Measurements from ENCODE around the gene SLC9A1. TPM values are rescaled to one million over a fixed set of nuclear protein-coding genes. Genes with fewer than 3 reads are reported as not detected.
A peak's percentile ranks its signal among the peaks of the same experiment; 100 is the strongest.

SLC9A1 gene
- total RNA-seq, 1 experiment from 2014 or later: 35.3 TPM

GRCh38 chr1:27087371-27088220 lies 67.3 kb downstream of the SLC9A1 start:
- no peak overlapping the region for H3K9ac ChIP-seq (ENCODE audit: low read length)
- H3K36me3 ChIP-seq (ENCODE audit: insufficient read depth, low read length): no peaks in the 10 kb centered on the region
- no peak overlapping the region for H3K4me2 ChIP-seq (ENCODE audit: low read depth, low read length, poor library complexity, severe bottlenecking)
- H3K9me2 ChIP-seq (replicated peaks; ENCODE audit: insufficient read depth, low read length): no peaks in the 10 kb centered on the region
- H3K79me2 ChIP-seq (ENCODE audit: low read length): no peaks in the 10 kb centered on the region
- no peaks in the 10 kb centered on the region for H3K9me3 ChIP-seq (ENCODE audit: low read length)
- H2AFZ ChIP-seq (ENCODE audit: low read length): no peak overlapping the region
- H3K27me3 ChIP-seq (ENCODE audit: low read length): no peaks in the 10 kb centered on the region
- H3K4me3 ChIP-seq (ENCODE audit: low read length): no peak overlapping the region
- H3K27ac ChIP-seq (ENCODE audit: low read length): no peak overlapping the region
- no peaks in the 10 kb centered on the region for H3K4me1 ChIP-seq (ENCODE audit: low read length)
- peak; percentile 27 for DNase-seq
- H4K20me1 ChIP-seq (ENCODE audit: insufficient read depth, low read depth, low read length): no peaks in the 10 kb centered on the region

GRCh38 chr1:27086628-27087027 lies 68.3 kb downstream of the SLC9A1 start:
- no peak overlapping the region for H3K27ac ChIP-seq (ENCODE audit: low read length)
- H3K4me1 ChIP-seq (ENCODE audit: low read length): no peaks in the 10 kb centered on the region
- H3K4me3 ChIP-seq (ENCODE audit: low read length): no peak overlapping the region
- H3K9ac ChIP-seq (ENCODE audit: low read length): no peak overlapping the region
- H2AFZ ChIP-seq (ENCODE audit: low read length): no peak overlapping the region
- no peaks in the 10 kb centered on the region for H3K9me3 ChIP-seq (ENCODE audit: low read length)
- no peaks in the 10 kb centered on the region for H3K79me2 ChIP-seq (ENCODE audit: low read length)
- no peaks in the 10 kb centered on the region for H3K36me3 ChIP-seq (ENCODE audit: insufficient read depth, low read length)
- no peaks in the 10 kb centered on the region for H3K9me2 ChIP-seq (replicated peaks; ENCODE audit: insufficient read depth, low read length)
- H4K20me1 ChIP-seq (ENCODE audit: insufficient read depth, low read depth, low read length): no peaks in the 10 kb centered on the region
- no peak overlapping the region for H3K4me2 ChIP-seq (ENCODE audit: low read depth, low read length, poor library complexity, severe bottlenecking)
- no peaks in the 10 kb centered on the region for H3K27me3 ChIP-seq (ENCODE audit: low read length)
- DNase-seq: no peak

GRCh38 chr1:27086026-27086425 lies 68.9 kb downstream of the SLC9A1 start:
- Histone ChIP-seq H3K36me3 (ENCODE audit: insufficient read depth, low read length) (no peaks in the 10 kb centered on the region), H3K27ac (ENCODE audit: low read length) (no peak overlapping the region), H3K9ac (ENCODE audit: low read length) (no peak overlapping the region), H4K20me1 (ENCODE audit: insufficient read depth, low read depth, low read length) (no peaks in the 10 kb centered on the region), H2AFZ (ENCODE audit: low read length) (no peak overlapping the region), H3K9me2 (replicated peaks; ENCODE audit: insufficient read depth, low read length) (no peaks in the 10 kb centered on the region), H3K4me1 (ENCODE audit: low read length) (no peaks in the 10 kb centered on the region), H3K9me3 (ENCODE audit: low read length) (no peaks in the 10 kb centered on the region), H3K27me3 (ENCODE audit: low read length) (no peaks in the 10 kb centered on the region), H3K4me3 (ENCODE audit: low read length) (no peak overlapping the region), H3K79me2 (ENCODE audit: low read length) (no peaks in the 10 kb centered on the region), H3K4me2 (ENCODE audit: low read depth, low read length, poor library complexity, severe bottlenecking) (no peak overlapping the region)
- no peak for DNase-seq

GRCh38 chr1:27084107-27084506 lies 70.8 kb downstream of the SLC9A1 start:
- Histone ChIP-seq H3K4me2 (ENCODE audit: low read depth, low read length, poor library complexity, severe bottlenecking) (no peak overlapping the region), H3K4me1 (ENCODE audit: low read length) (no peaks in the 10 kb centered on the region), H3K9me2 (replicated peaks; ENCODE audit: insufficient read depth, low read length) (no peaks in the 10 kb centered on the region), H4K20me1 (ENCODE audit: insufficient read depth, low read depth, low read length) (no peaks in the 10 kb centered on the region), H3K27ac (ENCODE audit: low read length) (no peak overlapping the region), H3K4me3 (ENCODE audit: low read length) (no peak overlapping the region), H3K9ac (ENCODE audit: low read length) (no peak overlapping the region), H3K36me3 (ENCODE audit: insufficient read depth, low read length) (no peaks in the 10 kb centered on the region), H3K79me2 (ENCODE audit: low read length) (no peaks in the 10 kb centered on the region), H3K9me3 (ENCODE audit: low read length) (no peaks in the 10 kb centered on the region), H2AFZ (ENCODE audit: low read length) (no peak overlapping the region), H3K27me3 (ENCODE audit: low read length) (no peaks in the 10 kb centered on the region)
- DNase-seq: no peak

- Histone ChIP-seq H3K9ac (ENCODE audit: low read length) (no peak overlapping the region), H3K4me2 (ENCODE audit: low read depth, low read length, poor library complexity, severe bottlenecking) (no peak overlapping the region), H2AFZ (ENCODE audit: low read length) (no peak overlapping the region), H3K4me1 (ENCODE audit: low read length) (no peaks in the 10 kb centered on the region), H4K20me1 (ENCODE audit: insufficient read depth, low read depth, low read length) (no peaks in the 10 kb centered on the region), H3K9me2 (replicated peaks; ENCODE audit: insufficient read depth, low read length) (no peaks in the 10 kb centered on the region), H3K9me3 (ENCODE audit: low read length) (no peaks in the 10 kb centered on the region), H3K27me3 (ENCODE audit: low read length) (no peaks in the 10 kb centered on the region), H3K36me3 (ENCODE audit: insufficient read depth, low read length) (no peaks in the 10 kb centered on the region), H3K79me2 (ENCODE audit: low read length) (no peaks in the 10 kb centered on the region), H3K4me3 (ENCODE audit: low read length) (no peak overlapping the region), H3K27ac (ENCODE audit: low read length) (no peak overlapping the region)
- no peak for DNase-seq
Measured at GRCh38 chr1:27077968-27078367, 77.0 kb downstream of the SLC9A1 start.

- H3K9me2 ChIP-seq (replicated peaks; ENCODE audit: insufficient read depth, low read length): no peaks in the 10 kb centered on the region
- DNase-seq: no peak
- no peaks in the 10 kb centered on the region for H3K27me3 ChIP-seq (ENCODE audit: low read length)
- H2AFZ ChIP-seq (ENCODE audit: low read length): no peak overlapping the region
- H3K4me1 ChIP-seq (ENCODE audit: low read length): no peaks in the 10 kb centered on the region
- H4K20me1 ChIP-seq (ENCODE audit: insufficient read depth, low read depth, low read length): no peaks in the 10 kb centered on the region
- no peak overlapping the region for H3K9ac ChIP-seq (ENCODE audit: low read length)
- no peaks in the 10 kb centered on the region for H3K9me3 ChIP-seq (ENCODE audit: low read length)
- H3K27ac ChIP-seq (ENCODE audit: low read length): no peak overlapping the region
- H3K4me2 ChIP-seq (ENCODE audit: low read depth, low read length, poor library complexity, severe bottlenecking): no peak overlapping the region
- H3K79me2 ChIP-seq (ENCODE audit: low read length): no peaks in the 10 kb centered on the region
- no peak overlapping the region for H3K4me3 ChIP-seq (ENCODE audit: low read length)
- no peaks in the 10 kb centered on the region for H3K36me3 ChIP-seq (ENCODE audit: insufficient read depth, low read length)
Measured at GRCh38 chr1:27076803-27077202, 78.1 kb downstream of the SLC9A1 start.

- Histone ChIP-seq H4K20me1 (ENCODE audit: insufficient read depth, low read depth, low read length) (no peaks in the 10 kb centered on the region), H3K9me3 (ENCODE audit: low read length) (no peaks in the 10 kb centered on the region), H3K27me3 (ENCODE audit: low read length) (no peaks in the 10 kb centered on the region), H3K9ac (ENCODE audit: low read length) (no peak overlapping the region), H3K9me2 (replicated peaks; ENCODE audit: insufficient read depth, low read length) (no peaks in the 10 kb centered on the region), H3K4me2 (ENCODE audit: low read depth, low read length, poor library complexity, severe bottlenecking) (no peak overlapping the region), H3K4me1 (ENCODE audit: low read length) (no peaks in the 10 kb centered on the region), H2AFZ (ENCODE audit: low read length) (no peak overlapping the region), H3K27ac (ENCODE audit: low read length) (no peak overlapping the region), H3K36me3 (ENCODE audit: insufficient read depth, low read length) (no peaks in the 10 kb centered on the region), H3K4me3 (ENCODE audit: low read length) (no peak overlapping the region), H3K79me2 (ENCODE audit: low read length) (no peaks in the 10 kb centered on the region)
- no peak for DNase-seq
Measured at GRCh38 chr1:27074175-27074780, 80.6 kb downstream of the SLC9A1 start.

GRCh38 chr1:27071049-27071416 lies 83.9 kb downstream of the SLC9A1 start:
- no peaks in the 10 kb centered on the region for H3K36me3 ChIP-seq (ENCODE audit: insufficient read depth, low read length)
- H4K20me1 ChIP-seq (ENCODE audit: insufficient read depth, low read depth, low read length): no peaks in the 10 kb centered on the region
- no peaks in the 10 kb centered on the region for H3K9me2 ChIP-seq (replicated peaks; ENCODE audit: insufficient read depth, low read length)
- no peak overlapping the region for H3K4me3 ChIP-seq (ENCODE audit: low read length)
- no peaks in the 10 kb centered on the region for H3K79me2 ChIP-seq (ENCODE audit: low read length)
- no peak overlapping the region for H2AFZ ChIP-seq (ENCODE audit: low read length)
- no peak overlapping the region for H3K27ac ChIP-seq (ENCODE audit: low read length)
- H3K9me3 ChIP-seq (ENCODE audit: low read length): no peaks in the 10 kb centered on the region
- no peak overlapping the region for H3K9ac ChIP-seq (ENCODE audit: low read length)
- H3K27me3 ChIP-seq (ENCODE audit: low read length): no peaks in the 10 kb centered on the region
- no peak for DNase-seq
- H3K4me2 ChIP-seq (ENCODE audit: low read depth, low read length, poor library complexity, severe bottlenecking): no peak overlapping the region
- H3K4me1 ChIP-seq (ENCODE audit: low read length): no peaks in the 10 kb centered on the region

Measured in Karpas-422 (cell line).